ENCODE measurements around the gene ACKR1. TPM values are rescaled to one million over a fixed set of nuclear protein-coding genes. Genes with fewer than 3 reads are reported as not detected.

ACKR1 gene
- total RNA-seq, 2 donors from 2014 or later = 123 to 177 TPM

DNA sequence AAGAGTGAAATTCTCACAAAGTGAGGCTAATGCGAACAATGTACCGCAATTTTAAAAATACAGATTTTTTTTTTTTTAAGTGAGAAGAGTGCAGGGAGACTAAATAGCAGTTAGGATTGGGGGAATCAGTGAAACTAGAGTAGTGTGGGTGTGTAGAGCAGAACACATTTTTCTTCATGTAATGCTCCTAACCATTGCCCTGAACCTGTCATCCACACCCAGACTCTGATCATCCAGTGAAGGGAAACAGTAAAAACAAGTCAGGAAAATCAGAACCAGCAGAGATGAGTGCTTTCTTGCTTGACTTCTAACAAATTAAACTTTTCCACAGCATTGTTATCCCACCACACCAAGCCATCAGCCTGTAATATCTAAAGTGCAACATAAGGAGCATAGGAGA is 24.2 kb upstream of the ACKR1 start:
- no peak for DNase-seq (ENCODE audit: low spot score)
- H3K4me1 ChIP-seq (ENCODE audit: control insufficient read depth in 1 of 2, low read depth in 2 of 2) = no peaks in the 10 kb centered on the region
- TF ChIP-seq, protein P1, sequence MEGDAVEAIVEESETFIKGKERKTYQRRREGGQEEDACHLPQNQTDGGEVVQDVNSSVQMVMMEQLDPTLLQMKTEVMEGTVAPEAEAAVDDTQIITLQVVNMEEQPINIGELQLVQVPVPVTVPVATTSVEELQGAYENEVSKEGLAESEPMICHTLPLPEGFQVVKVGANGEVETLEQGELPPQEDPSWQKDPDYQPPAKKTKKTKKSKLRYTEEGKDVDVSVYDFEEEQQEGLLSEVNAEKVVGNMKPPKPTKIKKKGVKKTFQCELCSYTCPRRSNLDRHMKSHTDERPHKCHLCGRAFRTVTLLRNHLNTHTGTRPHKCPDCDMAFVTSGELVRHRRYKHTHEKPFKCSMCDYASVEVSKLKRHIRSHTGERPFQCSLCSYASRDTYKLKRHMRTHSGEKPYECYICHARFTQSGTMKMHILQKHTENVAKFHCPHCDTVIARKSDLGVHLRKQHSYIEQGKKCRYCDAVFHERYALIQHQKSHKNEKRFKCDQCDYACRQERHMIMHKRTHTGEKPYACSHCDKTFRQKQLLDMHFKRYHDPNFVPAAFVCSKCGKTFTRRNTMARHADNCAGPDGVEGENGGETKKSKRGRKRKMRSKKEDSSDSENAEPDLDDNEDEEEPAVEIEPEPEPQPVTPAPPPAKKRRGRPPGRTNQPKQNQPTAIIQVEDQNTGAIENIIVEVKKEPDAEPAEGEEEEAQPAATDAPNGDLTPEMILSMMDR (IDR thresholded peaks at IDR 0.05) = no peak
- no peak for ATAC-seq (ENCODE audit: insufficient number of reproducible peaks, low FRiP score, low read depth)
- H3K27me3 ChIP-seq (replicated peaks; ENCODE audit: insufficient read depth) = no peaks in the 10 kb centered on the region
- H3K36me3 ChIP-seq = no peaks in the 10 kb centered on the region
- H3K9me3 ChIP-seq = no peaks in the 10 kb centered on the region
- H3K4me3 ChIP-seq = no peak overlapping the region
- H3K27ac ChIP-seq = no peak overlapping the region

DNA sequence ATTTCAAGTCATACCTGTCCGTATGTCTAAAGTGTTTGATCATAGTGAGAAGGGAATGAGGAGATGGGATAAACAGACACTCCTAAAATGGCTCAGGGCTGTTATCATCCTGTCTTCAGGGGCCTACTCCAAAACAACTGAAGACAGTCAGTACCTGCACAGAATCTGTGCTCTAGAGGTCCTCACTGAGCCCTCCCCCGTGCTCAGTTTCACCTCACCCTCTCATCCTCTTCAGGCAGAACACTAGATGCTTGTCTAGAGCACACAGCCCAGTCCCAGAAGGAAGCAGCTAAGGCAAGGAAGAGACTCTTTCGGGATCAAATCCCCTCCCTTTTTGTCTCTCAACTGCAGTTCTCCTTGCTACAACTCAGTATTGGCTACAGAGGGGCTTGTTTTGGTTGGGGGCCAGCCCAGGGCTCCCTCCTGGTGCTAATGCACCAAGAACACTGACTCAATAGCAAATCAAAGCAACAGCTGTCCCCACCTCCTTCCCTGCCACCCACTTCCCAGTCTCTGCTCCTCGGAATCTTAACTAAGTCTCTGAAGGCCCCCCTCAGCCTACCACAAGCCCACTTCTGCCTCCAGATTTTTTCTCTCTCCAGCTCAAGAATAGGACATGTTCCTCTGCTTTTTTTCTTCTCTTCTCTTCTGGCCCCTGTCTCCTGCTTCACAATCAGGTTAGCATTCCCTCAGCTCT is 23.2 kb upstream of the ACKR1 start:
- Histone ChIP-seq H3K4me1 (ENCODE audit: control insufficient read depth in 1 of 2, low read depth in 2 of 2) (no peaks in the 10 kb centered on the region), H3K9me3 (no peaks in the 10 kb centered on the region), H3K27me3 (replicated peaks; ENCODE audit: insufficient read depth) (no peaks in the 10 kb centered on the region), H3K27ac (no peak overlapping the region), H3K4me3 (no peak overlapping the region), H3K36me3 (no peaks in the 10 kb centered on the region)
- ATAC-seq (ENCODE audit: insufficient number of reproducible peaks, low FRiP score, low read depth) (no peak), DNase-seq (ENCODE audit: low spot score) (no peak)
- TF ChIP-seq, protein P1 (IDR thresholded peaks at IDR 0.05) = no peak

DNA sequence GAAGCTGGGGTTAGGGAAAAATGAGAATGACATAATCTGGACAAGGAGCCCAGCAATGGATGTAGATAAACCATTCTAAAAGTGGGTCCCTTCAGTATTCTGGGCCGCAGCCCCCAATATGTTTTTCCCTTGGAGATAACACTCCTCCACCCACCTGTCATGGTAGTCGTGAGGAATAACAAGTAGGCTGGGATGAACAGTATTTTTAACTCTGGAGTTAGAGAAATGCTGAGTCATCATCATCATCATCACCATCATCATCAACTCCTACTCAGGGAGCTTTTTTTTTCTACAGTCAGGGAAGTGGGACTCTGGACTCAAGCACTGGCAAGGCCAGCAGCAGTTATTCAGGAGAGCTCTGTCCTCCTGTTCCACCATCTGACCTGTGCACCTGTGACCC is 20.5 kb upstream of the ACKR1 start:
- TF ChIP-seq, protein P1 (IDR thresholded peaks at IDR 0.05) = no peak
- H3K36me3 ChIP-seq = no peaks in the 10 kb centered on the region
- H3K27ac ChIP-seq = no peak overlapping the region
- ATAC-seq (ENCODE audit: insufficient number of reproducible peaks, low FRiP score, low read depth) (no peak), DNase-seq (ENCODE audit: low spot score) (no peak)
- no peaks in the 10 kb centered on the region for H3K27me3 ChIP-seq (replicated peaks; ENCODE audit: insufficient read depth)
- no peak overlapping the region for H3K4me3 ChIP-seq
- peaks cover 0 to 5% of the 10 kb centered on the region in 2 donors for H3K4me1 ChIP-seq (ENCODE audit: control insufficient read depth in 1 of 2, low read depth in 2 of 2)
- no peaks in the 10 kb centered on the region for H3K9me3 ChIP-seq

DNA sequence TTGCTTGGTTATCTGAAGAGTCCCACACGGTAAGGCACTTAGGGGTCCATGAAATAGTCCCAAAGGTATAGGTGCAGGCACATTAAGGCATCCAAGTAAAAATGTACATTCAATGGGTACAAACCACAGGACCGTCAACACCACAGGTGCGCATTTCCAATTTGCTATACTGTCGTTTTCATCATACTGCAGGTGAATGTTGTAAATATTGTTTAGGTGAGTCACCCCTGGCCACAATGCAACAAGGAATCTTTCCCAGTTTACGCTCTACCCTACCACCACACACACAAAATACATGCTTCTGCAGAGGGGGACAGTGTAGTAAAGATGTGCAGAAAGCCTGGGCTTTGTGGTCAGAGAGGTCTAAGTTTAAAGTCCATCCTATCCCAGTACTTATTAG is 19.6 kb upstream of the ACKR1 start:
- DNase-seq (ENCODE audit: low spot score) (no peak), ATAC-seq (ENCODE audit: insufficient number of reproducible peaks, low FRiP score, low read depth) (no peak)
- TF ChIP-seq, protein P1 (IDR thresholded peaks at IDR 0.05) = no peak
- no peak overlapping the region for H3K27ac ChIP-seq
- H3K4me3 ChIP-seq = no peak overlapping the region
- H3K36me3 ChIP-seq = no peaks in the 10 kb centered on the region
- no peaks in the 10 kb centered on the region for H3K27me3 ChIP-seq (replicated peaks; ENCODE audit: insufficient read depth)
- H3K4me1 ChIP-seq (ENCODE audit: control insufficient read depth in 1 of 2, low read depth in 2 of 2) = peaks cover 0 to 5% of the 10 kb centered on the region in 2 donors
- H3K9me3 ChIP-seq = no peaks in the 10 kb centered on the region

DNA sequence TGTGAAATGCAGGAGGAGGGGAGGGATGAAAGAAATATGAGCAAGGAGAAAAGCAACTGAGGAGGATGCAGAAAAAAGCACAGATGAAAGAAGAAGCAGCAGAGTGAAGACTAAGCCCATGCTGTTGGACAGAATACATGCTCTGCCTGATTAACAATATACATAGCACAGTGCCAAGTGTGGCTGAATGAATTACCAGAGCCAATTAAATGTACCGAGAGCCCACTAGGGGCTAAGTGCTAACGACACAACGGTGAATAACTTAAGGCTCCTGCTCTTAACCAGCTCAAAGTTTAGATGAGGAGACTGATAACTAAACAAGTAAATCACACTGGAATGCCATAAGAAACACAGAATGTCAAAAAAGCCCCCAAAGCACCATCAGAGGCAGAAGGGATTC is 17.6 kb upstream of the ACKR1 start:
- Histone ChIP-seq H3K9me3 (no peaks in the 10 kb centered on the region), H3K36me3 (no peaks in the 10 kb centered on the region), H3K27me3 (replicated peaks; ENCODE audit: insufficient read depth) (no peaks in the 10 kb centered on the region), H3K4me1 (ENCODE audit: control insufficient read depth in 1 of 2, low read depth in 2 of 2) (peaks cover 0 to 5% of the 10 kb centered on the region in 2 donors), H3K27ac (no peak overlapping the region), H3K4me3 (no peak overlapping the region)
- TF ChIP-seq, protein P1 (IDR thresholded peaks at IDR 0.05) = no peak
- no peak for DNase-seq (ENCODE audit: low spot score)
- no peak for ATAC-seq (ENCODE audit: insufficient number of reproducible peaks, low FRiP score, low read depth)

All from thoracic aorta (tissue), 2 donors.